IMR-90 (cell line): Measurements from ENCODE around the gene PIK3IP1.

ENCODE experiments used
- BHLHE40 ChIP-seq: fragments of 150-350 bp; IDR thresholded peaks from 2 replicates; pipeline ENCODE4 v1.6.1; 2016; ENCODE audit warnings: mild to moderate bottlenecking, low read depth, low read length
- MAZ ChIP-seq: IDR thresholded peaks from 2 replicates; pipeline ENCODE4 v1.6.1; 2012; ENCODE audit warnings: low read depth, mild to moderate bottlenecking, low read length, improper control_type of control experiment, moderate library complexity, borderline replicate concordance
- POLR2A ChIP-seq: IDR thresholded peaks from 2 replicates; pipeline ENCODE4 v1.6.1; 2012; ENCODE audit warnings: mild to moderate bottlenecking, low read depth, low read length
- USF2 ChIP-seq: fragments of 150-350 bp; IDR thresholded peaks from 2 replicates; pipeline ENCODE4 v1.6.1; 2017; ENCODE audit warnings: mild to moderate bottlenecking, antibody characterized with exemption, low read length, low read depth
- TF ChIP-seq, protein P1 (sequence below): conservative IDR thresholded peaks from 2 replicates; pipeline ENCODE4 v1.5.1; 2012; ENCODE audit warnings: mild to moderate bottlenecking, low read depth, low read length, improper control_type of control experiment

DNA sequence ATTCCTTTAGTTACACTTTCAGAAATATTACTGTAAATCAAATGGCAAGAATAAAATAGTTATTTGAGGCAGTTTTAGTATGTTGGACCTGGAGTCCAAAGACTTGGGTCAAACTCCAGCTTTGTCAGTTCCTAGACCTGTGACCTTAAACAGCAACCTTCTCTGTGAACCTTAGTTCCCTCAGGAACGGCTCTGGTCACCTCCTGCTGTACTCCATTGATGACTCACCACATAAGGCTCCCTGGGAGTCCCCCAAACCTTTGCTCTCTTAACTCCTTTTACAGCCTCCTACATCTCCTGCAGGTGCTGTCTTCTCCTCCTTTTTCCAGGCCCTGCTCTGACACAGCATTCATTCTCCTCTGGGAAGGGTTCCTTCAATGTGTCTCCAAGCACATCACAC lies 51.1 kb downstream of the PIK3IP1 start:
- no peak for TF ChIP-seq POLR2A
- TF ChIP-seq, protein P1, sequence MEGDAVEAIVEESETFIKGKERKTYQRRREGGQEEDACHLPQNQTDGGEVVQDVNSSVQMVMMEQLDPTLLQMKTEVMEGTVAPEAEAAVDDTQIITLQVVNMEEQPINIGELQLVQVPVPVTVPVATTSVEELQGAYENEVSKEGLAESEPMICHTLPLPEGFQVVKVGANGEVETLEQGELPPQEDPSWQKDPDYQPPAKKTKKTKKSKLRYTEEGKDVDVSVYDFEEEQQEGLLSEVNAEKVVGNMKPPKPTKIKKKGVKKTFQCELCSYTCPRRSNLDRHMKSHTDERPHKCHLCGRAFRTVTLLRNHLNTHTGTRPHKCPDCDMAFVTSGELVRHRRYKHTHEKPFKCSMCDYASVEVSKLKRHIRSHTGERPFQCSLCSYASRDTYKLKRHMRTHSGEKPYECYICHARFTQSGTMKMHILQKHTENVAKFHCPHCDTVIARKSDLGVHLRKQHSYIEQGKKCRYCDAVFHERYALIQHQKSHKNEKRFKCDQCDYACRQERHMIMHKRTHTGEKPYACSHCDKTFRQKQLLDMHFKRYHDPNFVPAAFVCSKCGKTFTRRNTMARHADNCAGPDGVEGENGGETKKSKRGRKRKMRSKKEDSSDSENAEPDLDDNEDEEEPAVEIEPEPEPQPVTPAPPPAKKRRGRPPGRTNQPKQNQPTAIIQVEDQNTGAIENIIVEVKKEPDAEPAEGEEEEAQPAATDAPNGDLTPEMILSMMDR: no peak
- TF ChIP-seq BHLHE40: no peak
- no peak for TF ChIP-seq USF2
- no peak for TF ChIP-seq MAZ
